H1 (cell line): Measurements from ENCODE around the gene BCL2L11. TPM values are rescaled to one million over a fixed set of nuclear protein-coding genes. Genes with fewer than 3 reads are reported as not detected.

Experiments used
- CTCF ChIA-PET: fragments of 300-600 bp; sonication (Branson Sonifier 250); formaldehyde crosslinking; loops from one replicate; lab custom pipeline; 2021; ENCODE audit not compliant: partially characterized antibody; lab: Charles Lee
- POLR2A ChIA-PET: fragments of 300-600 bp; sonication (Branson Sonifier 250); formaldehyde crosslinking; loops from one replicate; lab custom pipeline; 2021; ENCODE audit warnings: inconsistent platforms; ENCODE audit not compliant: partially characterized antibody; lab: Charles Lee
- DNase-seq, 2 experiments: peaks; one replicate each; pipeline versions ENCODE4 v3.0.0 to v3.0.0-alpha.2; 2010 to 2022; ENCODE audit warnings: low spot score in 2 of 2, low read depth in 1 of 2, mixed read lengths in 1 of 2
- FAIRE-seq: peaks from 2 replicates; lab custom pipeline; 2011; peaks lifted over from hg19 to GRCh38; lab: Jason Lieb, UNC
- H2AFZ ChIP-seq: 2 replicates; pipeline ENCODE4 v1.8.1; 2012; ENCODE audit warnings: low read length, inconsistent platforms
- H2AK5ac ChIP-seq: 2 replicates; pipeline ENCODE4 v1.6.1; 2013; ENCODE audit warnings: low read depth, low read length
- H2BK120ac ChIP-seq: replicated peaks from 2 replicates; pipeline ENCODE3; 2013; ENCODE audit warnings: low read depth, low read length, inconsistent platforms
- H2BK12ac ChIP-seq: 2 replicates; pipeline ENCODE4 v1.6.1; 2013; ENCODE audit warnings: low read depth, low read length
- H2BK15ac ChIP-seq: 2 replicates; pipeline ENCODE4 v1.6.1; 2013; ENCODE audit warnings: low read length
- H2BK20ac ChIP-seq: 2 replicates; pipeline ENCODE4 v1.6.1; 2013; ENCODE audit warnings: low read length
- H2BK5ac ChIP-seq: 2 replicates; pipeline ENCODE4 v1.6.1; 2013; ENCODE audit warnings: low read depth, low read length
- H3K14ac ChIP-seq: 2 replicates; pipeline ENCODE4 v1.6.1; 2013; ENCODE audit warnings: inconsistent platforms; ENCODE audit not compliant: insufficient read length
- H3K18ac ChIP-seq: 2 replicates; pipeline ENCODE4 v1.6.1; 2013; ENCODE audit warnings: low read length; ENCODE audit errors: extremely low read depth
- H3K23ac ChIP-seq: 2 replicates; pipeline ENCODE4 v1.6.1; 2013; ENCODE audit warnings: inconsistent platforms; ENCODE audit not compliant: insufficient read length
- H3K23me2 ChIP-seq: 2 replicates; pipeline ENCODE4 v1.6.1; 2013; ENCODE audit warnings: low read depth, low read length
- H3K27ac ChIP-seq: 2 replicates; pipeline ENCODE4 v1.6.1; 2011; ENCODE audit warnings: low read depth, low read length, inconsistent platforms
- H3K27me3 ChIP-seq, 4 experiments: replicated peaks in 1 of 4; 1 replicate in 1 of 4; 2 replicates in 3 of 4; pipeline versions ENCODE4 v1.6.1 to v1.8.1; 2011 to 2013; ENCODE audit warnings: low read length in 3 of 4, mild to moderate bottlenecking in 3 of 4, inconsistent platforms in 2 of 4, mixed read lengths in 2 of 4, moderate library complexity in 1 of 4; ENCODE audit not compliant: control insufficient read depth in 3 of 4, insufficient read depth in 3 of 4; ENCODE audit errors: extremely low read depth in 1 of 4
- H3K36me3 ChIP-seq, 4 experiments: 2 replicates each; pipeline versions ENCODE4 v1.6.1 to v1.8.1; 2011 to 2013; ENCODE audit warnings: mild to moderate bottlenecking in 4 of 4, low read length in 3 of 4, moderate library complexity in 2 of 4, control low read depth in 1 of 4, inconsistent platforms in 1 of 4; ENCODE audit not compliant: insufficient read depth in 4 of 4, control insufficient read depth in 2 of 4
- H3K4ac ChIP-seq: replicated peaks from 2 replicates; pipeline ENCODE3; 2013; ENCODE audit warnings: low read length, low read depth, mixed read lengths, inconsistent platforms; ENCODE audit not compliant: insufficient read length
- H3K4me1 ChIP-seq, 4 experiments: replicated peaks in 1 of 4; 1 replicate in 1 of 4; 2 replicates in 3 of 4; pipeline versions ENCODE4 v1.6.1 to v1.8.1; 2011 to 2013; ENCODE audit warnings: low read length in 3 of 4, inconsistent platforms in 2 of 4, mixed read lengths in 1 of 4; ENCODE audit not compliant: insufficient read depth in 4 of 4, control insufficient read depth in 3 of 4
- H3K4me2 ChIP-seq, 2 experiments: 2 replicates each; pipeline versions ENCODE4 v1.6.1 to v1.8.1; 2011 to 2013; ENCODE audit warnings: low read depth in 2 of 2, low read length in 2 of 2, control low read depth in 1 of 2, inconsistent platforms in 1 of 2, mild to moderate bottlenecking in 1 of 2; ENCODE audit not compliant: insufficient read depth in 1 of 2
- H3K4me3 ChIP-seq, 4 experiments: fragments of 200-600, 300-600 bp in 1 of 4; sonication (generic), shearing (Covaris generic), sonication (Bioruptor Twin) in 1 of 4; 2 replicates each; pipeline versions ENCODE4 v1.5.1 to v1.8.1; 2011 to 2016; ENCODE audit warnings: low read length in 4 of 4, low read depth in 3 of 4, control low read depth in 2 of 4, inconsistent platforms in 2 of 4, mild to moderate bottlenecking in 2 of 4, mixed read lengths in 1 of 4, moderate library complexity in 1 of 4; ENCODE audit not compliant: insufficient read depth in 2 of 4; ENCODE audit errors: extremely low read depth in 1 of 4
- H3K56ac ChIP-seq: replicated peaks from 2 replicates; pipeline ENCODE3; 2013; ENCODE audit warnings: low read depth, mild to moderate bottlenecking, mixed read lengths, low read length, inconsistent platforms; ENCODE audit not compliant: insufficient read length
- H3K79me1 ChIP-seq: 2 replicates; pipeline ENCODE4 v1.6.1; 2013; ENCODE audit warnings: low read depth, low read length, control low read depth
- H3K79me2 ChIP-seq, 2 experiments: 2 replicates each; pipeline versions ENCODE4 v1.6.1 to v1.8.1; 2012 to 2013; ENCODE audit warnings: low read length in 2 of 2, mild to moderate bottlenecking in 2 of 2, inconsistent platforms in 1 of 2; ENCODE audit not compliant: insufficient read depth in 2 of 2, control insufficient read depth in 1 of 2
- H3K9ac ChIP-seq, 4 experiments: replicated peaks in 1 of 4; 1 replicate in 1 of 4; 2 replicates in 3 of 4; pipeline versions ENCODE4 v1.6.1 to v1.8.1; 2011 to 2013; ENCODE audit warnings: low read depth in 3 of 4, low read length in 3 of 4, control low read depth in 2 of 4, mild to moderate bottlenecking in 2 of 4, moderate library complexity in 2 of 4, inconsistent platforms in 1 of 4; ENCODE audit errors: extremely low read depth in 1 of 4
- H3K9me3 ChIP-seq, 2 experiments: 2 replicates each; pipeline versions ENCODE4 v1.6.1 to v1.8.1; 2012 to 2013; ENCODE audit warnings: mild to moderate bottlenecking in 2 of 2, moderate library complexity in 2 of 2, control low read depth in 1 of 2, inconsistent platforms in 1 of 2, low read depth in 1 of 2, low read length in 1 of 2, mixed read lengths in 1 of 2; ENCODE audit not compliant: insufficient read depth in 2 of 2
- H4K20me1 ChIP-seq, 2 experiments: replicated peaks in 1 of 2; 2 replicates each; pipeline versions ENCODE3 to v1.8.1; 2011 to 2013; ENCODE audit warnings: inconsistent platforms in 2 of 2, low read length in 2 of 2, mild to moderate bottlenecking in 1 of 2; ENCODE audit not compliant: insufficient read depth in 2 of 2, control insufficient read depth in 1 of 2
- H4K5ac ChIP-seq: 2 replicates; pipeline ENCODE4 v1.6.1; 2013; ENCODE audit warnings: low read length, low read depth, mixed read lengths, inconsistent platforms; ENCODE audit not compliant: insufficient read length
- H4K8ac ChIP-seq: 2 replicates; pipeline ENCODE4 v1.8.0; 2013; ENCODE audit warnings: mild to moderate bottlenecking, moderate library complexity, low read length, inconsistent platforms; ENCODE audit not compliant: insufficient read depth; ENCODE audit errors: extremely low read depth
- H4K91ac ChIP-seq: replicated peaks from 2 replicates; pipeline ENCODE3; 2013; ENCODE audit warnings: low read length, mixed read lengths, inconsistent platforms; ENCODE audit not compliant: insufficient read length
- MAX ChIP-seq: IDR thresholded peaks from 2 replicates; pipeline ENCODE4 v1.6.1; 2012; ENCODE audit warnings: inconsistent platforms
- RBBP5 ChIP-seq: IDR thresholded peaks from 2 replicates; pipeline ENCODE4 v1.7.1; 2012; ENCODE audit warnings: low read depth, mild to moderate bottlenecking, inconsistent platforms, low read length, moderate library complexity, borderline replicate concordance
- TAF1 ChIP-seq: IDR thresholded peaks from 2 replicates; pipeline ENCODE4 v1.6.1; 2011; ENCODE audit warnings: mild to moderate bottlenecking, low read depth, low read length
- TAF7 ChIP-seq: optimal IDR thresholded peaks from 2 replicates; pipeline ENCODE3; 2011; ENCODE audit warnings: low read depth, mild to moderate bottlenecking, inconsistent platforms, low read length, moderate library complexity, borderline replicate concordance
- TCF12 ChIP-seq: IDR thresholded peaks from 2 replicates; pipeline ENCODE4 v1.6.1; 2011; ENCODE audit warnings: low read depth, mild to moderate bottlenecking, low read length
- TEAD4 ChIP-seq: IDR thresholded peaks from 2 replicates; pipeline ENCODE4 v1.6.1; 2012; ENCODE audit warnings: low read depth, low read length, inconsistent platforms, mixed read lengths
- USF2 ChIP-seq: IDR thresholded peaks from 2 replicates; pipeline ENCODE4 v1.6.1; 2011; ENCODE audit warnings: low read length, improper control_type of control experiment
- WGBS, 2 experiments: shearing (Covaris generic) in 1 of 2; methylation state at CpG; one replicate each; pipeline versions ENCODE4 v1.1.6 to v1.1.7; 2013 to 2015; ENCODE audit warnings: low lambda C conversion rate in 2 of 2, mixed read lengths in 2 of 2, inconsistent platforms in 1 of 2, low coverage in 1 of 2, missing lambda C conversion rate in 1 of 2; ENCODE audit not compliant: insufficient replicate concordance in 2 of 2, insufficient coverage in 1 of 2, insufficient read length in 1 of 2; ENCODE audit errors: extremely low coverage in 1 of 2, missing lambda C conversion rate in 1 of 2; 5-methylcytosine and 5-hydroxymethylcytosine counted together
- polyA plus RNA-seq, 7 experiments: library from polyadenylated mRNA; depleted of rRNA in 3 of 7; stranded (reverse) in 5 of 7; unstranded in 2 of 7; fragments of >200 nt in 5 of 7; fragments of 200-250 nt in 2 of 7; gene quantifications; 1 replicate in 5 of 7; 2 replicates in 1 of 7; 4 replicates in 1 of 7; pipeline versions ENCODE4 v1.2.1 to v1.2.3, GENCODE V29; 2011 to 2013; ENCODE audit warnings: missing spikeins in 2 of 7, mixed read lengths in 2 of 7
- total RNA-seq: library from RNA; stranded (reverse); fragmentation: NEBNext Ultra II Directional; extraction: Animal tissue kit (Norgen Biotek cat#: 25700); gene quantifications from 2 replicates; pipeline ENCODE4 v1.2.1, GENCODE V29; 2021

The BCL2L11 gene
- total and polyA plus RNA-seq, 2 of the 8 experiments (the other 6 are each of a cell fraction or from before 2014, with no cell fraction given): 7.5 to 22.9 TPM

GRCh38 chr2:111216811-111217652 is 96.3 kb downstream of the BCL2L11 start:
- Histone ChIP-seq H3K56ac (no peak overlapping the region), H3K4me1 (peaks cover 0 to 3% (median 0%) of the 10 kb centered on the region in 4 experiments; a peak in 1 of 7 replicates), H3K27me3 (peaks cover 0 to 1% (median 0%) of the 10 kb centered on the region in 4 experiments; a peak in 1 of 7 replicates), H3K79me1 (no peaks in the 10 kb centered on the region), H2AFZ (no peak overlapping the region), H3K14ac (no peak overlapping the region), H3K23me2 (no peaks in the 10 kb centered on the region), H3K4ac (no peak overlapping the region), H3K23ac (no peak overlapping the region), H3K9ac (no peak overlapping the region), H3K9me3 (peaks cover 4 to 18% of the 10 kb centered on the region in 2 experiments; a peak in 3 of 4 replicates), H3K79me2 (no peaks in the 10 kb centered on the region), H3K4me3 (no peak overlapping the region), H4K8ac (no peak overlapping the region), H3K27ac (no peak overlapping the region), H3K18ac (peak overlapping the region; percentile 44; the same call in 1 of the 2 replicates), H3K36me3 (no peaks in the 10 kb centered on the region), H2BK15ac (no peak overlapping the region), H4K91ac (no peak overlapping the region), H4K20me1 (no peaks in the 10 kb centered on the region), H4K5ac (no peak overlapping the region), H2AK5ac (no peak overlapping the region), H2BK5ac (no peak overlapping the region), H2BK120ac (no peak overlapping the region), H2BK20ac (no peak overlapping the region), H3K4me2 (no peak overlapping the region), H2BK12ac (no peak overlapping the region)
- CTCF ChIA-PET: no interaction called here
- POLR2A ChIA-PET: no interaction called here
- no peak for DNase-seq
- no peak for FAIRE-seq
- WGBS, 2 experiments: 93% methylated on average over 6 of the region's 6 CpGs; no CpG with 5 or more reads in 1 of the 2 experiments
- TF ChIP-seq USF2: no peak
- TF ChIP-seq MAX: no peak
- no peak for TF ChIP-seq RBBP5
- no peak for TF ChIP-seq TAF1
- no peak for TF ChIP-seq TAF7
- TF ChIP-seq TEAD4: no peak
- no peak for TF ChIP-seq TCF12
